Endothelial cell of umbilical vein (primary cell): ENCODE data around the gene MME. TPM values are rescaled to one million over a fixed set of nuclear protein-coding genes. Genes with fewer than 3 reads are reported as not detected.

Experiments used
- BruUV-seq: library from RNA; stranded (reverse); fragments of 400-500 nt; replicated peaks from 2 replicates; lab custom pipeline; 2021; lab: Mats Ljungman, UMichigan
- CTCF ChIA-PET: fragments of 300-600, 350-600 bp; sonication (Branson Sonifier 250); formaldehyde crosslinking; loops from one replicate; lab custom pipeline; 2021; ENCODE audit warnings: antibody characterized with exemption, inconsistent platforms; lab: Charles Lee
- POLR2A ChIA-PET: fragments of 300-600, 350-600 bp; sonication (Branson Sonifier 250); formaldehyde crosslinking; loops from one replicate; lab custom pipeline; 2021; ENCODE audit warnings: antibody characterized with exemption, inconsistent platforms; lab: Charles Lee
- DNase-seq: peaks from one replicate; pipeline ENCODE4 v3.0.0-alpha.2; 2011; ENCODE audit warnings: low read depth, low spot score
- FAIRE-seq: peaks from 2 replicates; lab custom pipeline; 2011; peaks lifted over from hg19 to GRCh38; lab: Jason Lieb, UNC
- H2AFZ ChIP-seq: 2 replicates; pipeline ENCODE4 v1.6.0; 2012; ENCODE audit warnings: low read depth, low read length, control low read depth, inconsistent platforms
- H3K27ac ChIP-seq: 2 replicates; pipeline ENCODE4 v1.5.1; 2011; ENCODE audit warnings: low read depth, mild to moderate bottlenecking, control low read depth, low read length, moderate library complexity; ENCODE audit not compliant: insufficient read depth
- H3K27me3 ChIP-seq, 2 experiments: 2 replicates each; pipeline versions ENCODE4 v1.6.0 to v1.6.1; 2011; ENCODE audit warnings: low read length in 2 of 2, mixed read lengths in 1 of 2; ENCODE audit not compliant: control insufficient read depth in 2 of 2, insufficient read depth in 2 of 2
- H3K36me3 ChIP-seq, 2 experiments: 2 replicates in 1 of 2; 3 replicates in 1 of 2; pipeline ENCODE4 v1.5.1; 2011; ENCODE audit warnings: low read length in 2 of 2, mild to moderate bottlenecking in 1 of 2, moderate library complexity in 1 of 2; ENCODE audit not compliant: control insufficient read depth in 2 of 2, insufficient read depth in 2 of 2; ENCODE audit errors: extremely low read depth in 1 of 2
- H3K4me1 ChIP-seq: 3 replicates; pipeline ENCODE4 v1.5.1; 2011; ENCODE audit warnings: mild to moderate bottlenecking, low read length; ENCODE audit not compliant: control insufficient read depth, insufficient read depth; ENCODE audit errors: extremely low read depth
- H3K4me2 ChIP-seq: 2 replicates; pipeline ENCODE4 v1.6.1; 2011; ENCODE audit warnings: low read length, control low read depth, mixed read lengths; ENCODE audit not compliant: insufficient read depth
- H3K4me3 ChIP-seq, 3 experiments: fragments of 200-600 bp in 1 of 3; sonication (generic), shearing (Covaris generic) in 1 of 3; replicated peaks in 1 of 3; 2 replicates each; pipeline ENCODE4 v1.5.1; 2011 to 2016; ENCODE audit warnings: control low read depth in 3 of 3, low read length in 3 of 3, mild to moderate bottlenecking in 2 of 3, inconsistent platforms in 1 of 3, low read depth in 1 of 3, moderate library complexity in 1 of 3; ENCODE audit not compliant: insufficient read depth in 1 of 3
- H3K79me2 ChIP-seq: 2 replicates; pipeline ENCODE4 v1.6.0; 2012; ENCODE audit warnings: low read length, inconsistent platforms; ENCODE audit not compliant: control insufficient read depth, insufficient read depth
- H3K9ac ChIP-seq: replicated peaks from 2 replicates; pipeline ENCODE3; 2011; ENCODE audit warnings: low read length, control low read depth; ENCODE audit not compliant: insufficient read depth; ENCODE audit errors: extremely low read depth
- H3K9me1 ChIP-seq: replicated peaks from 3 replicates; pipeline ENCODE4 v1.6.0; 2011; ENCODE audit warnings: mild to moderate bottlenecking, low read length; ENCODE audit not compliant: control insufficient read depth, insufficient read depth; ENCODE audit errors: extremely low read depth
- H3K9me3 ChIP-seq: replicated peaks from 2 replicates; pipeline ENCODE4 v1.5.1; 2012; ENCODE audit warnings: low read length, inconsistent platforms; ENCODE audit not compliant: control insufficient read depth, insufficient read depth
- H4K20me1 ChIP-seq: replicated peaks from 2 replicates; pipeline ENCODE3; 2011; ENCODE audit warnings: mild to moderate bottlenecking, low read length; ENCODE audit not compliant: control insufficient read depth, insufficient read depth; ENCODE audit errors: extremely low read depth
- EZH2 ChIP-seq: IDR thresholded peaks from 2 replicates; pipeline ENCODE4 v1.6.1; 2012; ENCODE audit warnings: borderline replicate concordance, low read depth, mild to moderate bottlenecking, moderate library complexity, low read length, inconsistent platforms; ENCODE audit not compliant: severe bottlenecking
- FOS ChIP-seq: IDR thresholded peaks from 2 replicates; pipeline ENCODE4 v1.6.1; 2011; ENCODE audit warnings: mild to moderate bottlenecking, low read length, moderate library complexity, borderline replicate concordance; ENCODE audit not compliant: insufficient read depth
- GATA2 ChIP-seq: IDR thresholded peaks from 2 replicates; pipeline ENCODE4 v1.7.0; 2011; ENCODE audit warnings: low read depth, mild to moderate bottlenecking, moderate library complexity, mixed read lengths, low read length; ENCODE audit not compliant: insufficient read length, insufficient read depth
- JUN ChIP-seq: IDR thresholded peaks from 2 replicates; pipeline ENCODE4 v1.6.1; 2011; ENCODE audit warnings: borderline replicate concordance, low read depth; ENCODE audit not compliant: insufficient read length, insufficient read depth
- MYC ChIP-seq: IDR thresholded peaks from one replicate; pipeline ENCODE4 v1.6.1; 2011; ENCODE audit warnings: mild to moderate bottlenecking, low read depth, low read length
- POLR2A ChIP-seq: IDR thresholded peaks from 2 replicates; pipeline ENCODE4 v1.6.1; 2012; ENCODE audit warnings: low read depth, mild to moderate bottlenecking, control low read depth, low read length
- POLR2AphosphoS5 ChIP-seq: IDR thresholded peaks from 2 replicates; pipeline ENCODE4 v1.6.1; 2012; ENCODE audit warnings: low read depth, mild to moderate bottlenecking, control low read depth, low read length, moderate library complexity; ENCODE audit not compliant: insufficient read depth
- dilution Hi-C: fragments of 300-500 bp; cut with MboI; formaldehyde crosslinking; loops from one replicate; pipeline ENCODE4 v1.15.0; 2019; ENCODE audit warnings: low sequenced_read_pairs; ENCODE audit not compliant: extremely low pct_ligation_motif_present
- intact Hi-C: fragments of 100-400 bp; cut with micrococcal nuclease; formaldehyde crosslinking; loops from one replicate; pipeline ENCODE4 v1.10.0; 2022
- polyA plus RNA-seq, 4 experiments: library from polyadenylated mRNA; depleted of rRNA in 3 of 4; stranded (reverse) in 3 of 4; unstranded in 1 of 4; fragments of >200 nt; gene quantifications; 2 replicates each; pipeline versions ENCODE4 v1.2.1 to v1.2.3, GENCODE V29; 2011 to 2012; ENCODE audit warnings: missing spikeins in 1 of 4
- total RNA-seq: library from RNA; stranded (reverse); gene quantifications from 2 replicates; pipeline ENCODE4 v1.2.3, GENCODE V29; 2021
- TF ChIP-seq, protein P1 (sequence below): IDR thresholded peaks from 2 replicates; pipeline ENCODE4 v1.6.1; 2011; ENCODE audit not compliant: insufficient read depth, insufficient read length
- TF ChIP-seq, protein P2 (sequence below), 2 donors: IDR thresholded peaks; 1 replicate in 1 of 2; 2 replicates in 1 of 2; pipeline ENCODE4 v1.5.1; 2011; ENCODE audit warnings: low read length in 2 of 2, mild to moderate bottlenecking in 2 of 2, moderate library complexity in 2 of 2, control low read depth in 1 of 2, inconsistent platforms in 1 of 2, low read depth in 1 of 2; ENCODE audit not compliant: insufficient read depth in 1 of 2; ENCODE audit errors: extremely low read depth in 1 of 2

The MME gene
- total and polyA plus RNA-seq, 2 donors (not counting 3 experiments of a cell fraction or from before 2014, with no cell fraction given), result 6.0 to 10.5 TPM

DNA sequence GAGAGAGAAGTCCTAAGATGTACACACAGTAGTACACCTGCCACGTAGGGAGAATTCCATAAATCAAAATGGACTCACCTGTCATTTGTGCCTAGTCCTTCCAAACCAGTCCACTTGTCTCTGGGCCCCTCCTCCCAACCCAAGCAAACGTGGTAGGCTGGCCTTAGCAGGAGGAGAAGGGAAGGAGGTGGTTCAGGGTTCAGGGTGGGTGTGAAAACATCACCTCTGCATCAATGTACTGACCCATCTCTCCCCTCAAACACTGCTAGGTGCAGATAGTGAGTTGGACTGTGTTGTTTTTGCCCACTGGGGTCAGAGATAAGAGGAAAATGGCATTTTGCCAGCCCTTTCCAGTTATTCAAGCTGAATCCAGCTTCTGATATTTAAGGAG, 99.3 kb downstream of the MME start:
- Histone ChIP-seq H3K9me1 (no peaks in the 10 kb centered on the region), H3K9ac (no peak overlapping the region), H3K4me3 (no peak overlapping the region), H3K36me3 (no peaks in the 10 kb centered on the region), H3K4me1 (no peaks in the 10 kb centered on the region), H3K27me3 (no peaks in the 10 kb centered on the region), H3K79me2 (no peaks in the 10 kb centered on the region), H3K27ac (no peak overlapping the region), H3K4me2 (no peak overlapping the region), H2AFZ (no peak overlapping the region), H4K20me1 (no peaks in the 10 kb centered on the region), H3K9me3 (no peaks in the 10 kb centered on the region)
- BruUV-seq, result no TSS peak
- DNase-seq (peak; percentile 92), FAIRE-seq (no peak)
- TF ChIP-seq JUN (no peak), EZH2 (no peak), GATA2 (no peak), MYC (no peak), FOS (no peak), POLR2A (no peak), POLR2AphosphoS5 (no peak)
- TF ChIP-seq, protein P1, sequence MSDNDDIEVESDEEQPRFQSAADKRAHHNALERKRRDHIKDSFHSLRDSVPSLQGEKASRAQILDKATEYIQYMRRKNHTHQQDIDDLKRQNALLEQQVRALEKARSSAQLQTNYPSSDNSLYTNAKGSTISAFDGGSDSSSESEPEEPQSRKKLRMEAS, result no peak
- TF ChIP-seq, protein P2, sequence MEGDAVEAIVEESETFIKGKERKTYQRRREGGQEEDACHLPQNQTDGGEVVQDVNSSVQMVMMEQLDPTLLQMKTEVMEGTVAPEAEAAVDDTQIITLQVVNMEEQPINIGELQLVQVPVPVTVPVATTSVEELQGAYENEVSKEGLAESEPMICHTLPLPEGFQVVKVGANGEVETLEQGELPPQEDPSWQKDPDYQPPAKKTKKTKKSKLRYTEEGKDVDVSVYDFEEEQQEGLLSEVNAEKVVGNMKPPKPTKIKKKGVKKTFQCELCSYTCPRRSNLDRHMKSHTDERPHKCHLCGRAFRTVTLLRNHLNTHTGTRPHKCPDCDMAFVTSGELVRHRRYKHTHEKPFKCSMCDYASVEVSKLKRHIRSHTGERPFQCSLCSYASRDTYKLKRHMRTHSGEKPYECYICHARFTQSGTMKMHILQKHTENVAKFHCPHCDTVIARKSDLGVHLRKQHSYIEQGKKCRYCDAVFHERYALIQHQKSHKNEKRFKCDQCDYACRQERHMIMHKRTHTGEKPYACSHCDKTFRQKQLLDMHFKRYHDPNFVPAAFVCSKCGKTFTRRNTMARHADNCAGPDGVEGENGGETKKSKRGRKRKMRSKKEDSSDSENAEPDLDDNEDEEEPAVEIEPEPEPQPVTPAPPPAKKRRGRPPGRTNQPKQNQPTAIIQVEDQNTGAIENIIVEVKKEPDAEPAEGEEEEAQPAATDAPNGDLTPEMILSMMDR (IDR thresholded peaks at IDR 0.05; ENCODE audit: extremely low read depth in 1 of 2, insufficient read depth in 1 of 2, low read depth in 1 of 2, low read length in 2 of 2), result no peak
- intact Hi-C loops, result no loop called here
- ChIA-PET CTCF (no interaction called here), POLR2A (no interaction called here)
- dilution Hi-C loops, result no loop called here
